Suppressor macrophage (primary cell): ENCODE data around the gene ARHGAP15.
A peak's percentile ranks its signal among the peaks of the same experiment; 100 is the strongest.

Source experiments
- DNase-seq, 4 experiments: peaks; one replicate each; pipeline ENCODE4 v3.0.0-alpha.2; 2020 to 2022

The ARHGAP15 gene

GRCh38 chr2:143489145-143489544, 359.9 kb downstream of the ARHGAP15 start:
- no peak for DNase-seq

- no peak for DNase-seq
These were observed 361.9 kb downstream of the ARHGAP15 start for GRCh38 chr2:143491131-143491530.

GRCh38 chr2:143493339-143493738, 364.1 kb downstream of the ARHGAP15 start:
- DNase-seq = no peak

- DNase-seq = no peak
These were observed 368.5 kb downstream of the ARHGAP15 start for GRCh38 chr2:143497726-143498125.

- no peak for DNase-seq
These were observed 369.3 kb downstream of the ARHGAP15 start for GRCh38 chr2:143498496-143498895.

GRCh38 chr2:143499061-143499460, 369.8 kb downstream of the ARHGAP15 start:
- DNase-seq = no peak

GRCh38 chr2:143501106-143501676, 372.0 kb downstream of the ARHGAP15 start:
- DNase-seq = no peak

GRCh38 chr2:143503280-143503679, 374.1 kb downstream of the ARHGAP15 start:
- no peak for DNase-seq

- no peak for DNase-seq
These were observed 375.2 kb downstream of the ARHGAP15 start for GRCh38 chr2:143504397-143504796.

- DNase-seq = no peak
These were observed 376.3 kb downstream of the ARHGAP15 start for GRCh38 chr2:143505542-143505941.

GRCh38 chr2:143513081-143513480, 383.9 kb downstream of the ARHGAP15 start:
- peak; percentile 9 to 49 (median 35) for DNase-seq

- no peak for DNase-seq
These were observed 385.2 kb downstream of the ARHGAP15 start for GRCh38 chr2:143514413-143514812.

GRCh38 chr2:143515318-143515717, 386.1 kb downstream of the ARHGAP15 start:
- no peak for DNase-seq

- DNase-seq = no peak
These were observed 390.3 kb downstream of the ARHGAP15 start for GRCh38 chr2:143519521-143519920.

GRCh38 chr2:143521396-143521795, 392.2 kb downstream of the ARHGAP15 start:
- DNase-seq = no peak

GRCh38 chr2:143522699-143523098, 393.5 kb downstream of the ARHGAP15 start:
- DNase-seq = no peak

GRCh38 chr2:143524119-143524553, 394.9 kb downstream of the ARHGAP15 start:
- DNase-seq = no peak

GRCh38 chr2:143524559-143525401, 395.6 kb downstream of the ARHGAP15 start:
- DNase-seq = no peak

- no peak for DNase-seq
These were observed 396.2 kb downstream of the ARHGAP15 start for GRCh38 chr2:143525402-143525860.

GRCh38 chr2:143526498-143526897, 397.3 kb downstream of the ARHGAP15 start:
- DNase-seq = no peak

GRCh38 chr2:143528021-143528420, 398.8 kb downstream of the ARHGAP15 start:
- DNase-seq = no peak

GRCh38 chr2:143529118-143529720, 400.0 kb downstream of the ARHGAP15 start:
- no peak for DNase-seq

GRCh38 chr2:143530758-143531157, 401.5 kb downstream of the ARHGAP15 start:
- no peak for DNase-seq

- DNase-seq = no peak
These were observed 402.8 kb downstream of the ARHGAP15 start for GRCh38 chr2:143532061-143532460.
